Muscle layer of duodenum (tissue), 2 donors: ENCODE results near the gene PIK3CD.

Experiments used
- H3K27ac ChIP-seq: one replicate; pipeline ENCODE4 v1.7.0; 2013; ENCODE audit warnings: mild to moderate bottlenecking, low read length
- H3K27me3 ChIP-seq: one replicate; pipeline ENCODE4 v1.7.0; 2013; ENCODE audit warnings: low read depth, mild to moderate bottlenecking, control low read depth, low read length
- H3K36me3 ChIP-seq, 2 donors: one replicate each; pipeline ENCODE4 v1.7.0; 2013; ENCODE audit warnings: low read length in 2 of 2, control low read depth in 1 of 2, mild to moderate bottlenecking in 1 of 2; ENCODE audit not compliant: insufficient read depth in 2 of 2, control insufficient read depth in 1 of 2
- H3K4me1 ChIP-seq, 2 donors: one replicate each; pipeline ENCODE4 v1.7.0; 2013; ENCODE audit warnings: low read length in 2 of 2, mild to moderate bottlenecking in 2 of 2, control low read depth in 1 of 2, moderate library complexity in 1 of 2; ENCODE audit not compliant: insufficient read depth in 2 of 2, control insufficient read depth in 1 of 2
- H3K4me3 ChIP-seq, 2 donors: one replicate each; pipeline ENCODE4 v1.7.0; 2013; ENCODE audit warnings: low read length in 2 of 2, low read depth in 1 of 2, mild to moderate bottlenecking in 1 of 2
- H3K9me3 ChIP-seq, 2 donors: one replicate each; pipeline ENCODE4 v1.7.0; 2013; ENCODE audit warnings: low read length in 2 of 2, control low read depth in 1 of 2, mild to moderate bottlenecking in 1 of 2; ENCODE audit not compliant: control insufficient read depth in 1 of 2
- donor health status: healthy.

The PIK3CD gene

DNA sequence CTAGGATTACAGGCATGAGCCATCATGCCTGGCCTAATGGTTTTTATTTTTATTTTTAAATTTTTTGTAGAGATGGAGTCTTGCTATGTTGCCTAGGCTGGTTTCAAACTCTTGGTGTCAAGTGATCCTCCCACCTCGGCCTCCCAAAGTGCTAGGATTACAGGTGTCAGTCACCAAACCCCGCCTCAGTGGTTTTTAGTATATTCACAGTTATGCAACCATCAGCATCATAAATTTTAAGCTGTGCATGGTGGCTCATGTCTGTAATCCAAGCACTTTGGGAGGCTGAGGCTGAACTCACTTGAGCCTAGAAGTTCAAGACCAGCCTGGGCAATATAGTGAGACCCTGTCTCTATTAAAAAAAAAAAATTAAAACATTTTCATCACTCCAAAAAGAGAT is 28.6 kb downstream of the PIK3CD start:
- Histone ChIP-seq H3K36me3 (no peaks in the 10 kb centered on the region), H3K4me1 (no peaks in the 10 kb centered on the region), H3K27me3 (no peaks in the 10 kb centered on the region), H3K4me3 (no peak overlapping the region), H3K27ac (no peak overlapping the region), H3K9me3 (no peaks in the 10 kb centered on the region)

DNA sequence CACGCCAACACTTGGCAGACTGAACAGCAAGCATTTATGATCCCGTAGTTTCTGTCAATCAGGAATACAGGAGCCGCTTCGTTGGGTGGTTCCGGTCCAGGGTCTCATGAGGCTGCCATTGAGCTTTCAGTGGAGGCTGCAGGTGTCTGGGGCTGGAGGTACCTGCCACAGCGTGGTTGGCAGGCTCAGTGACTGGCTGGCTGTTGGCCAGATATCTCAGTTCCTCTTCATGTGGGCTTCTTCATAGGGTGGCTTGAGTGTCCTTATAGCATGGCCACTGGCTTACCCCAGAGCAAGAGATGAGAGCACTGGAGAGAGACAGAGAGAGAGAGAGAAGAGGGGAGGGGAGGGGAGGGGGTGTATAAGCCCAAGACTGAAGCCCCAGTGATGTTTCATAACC is 29.3 kb downstream of the PIK3CD start:
- Histone ChIP-seq H3K9me3 (no peaks in the 10 kb centered on the region), H3K27me3 (no peaks in the 10 kb centered on the region), H3K36me3 (no peaks in the 10 kb centered on the region), H3K4me1 (no peaks in the 10 kb centered on the region), H3K4me3 (no peak overlapping the region), H3K27ac (no peak overlapping the region)

GRCh38 chr1:9684801-9685200 is 33.3 kb downstream of the PIK3CD start:
- H3K4me3 ChIP-seq: no peak overlapping the region
- H3K27ac ChIP-seq: no peak overlapping the region
- H3K9me3 ChIP-seq: no peaks in the 10 kb centered on the region
- H3K36me3 ChIP-seq: no peaks in the 10 kb centered on the region
- H3K27me3 ChIP-seq: no peaks in the 10 kb centered on the region
- peaks cover 9 to 20% of the 10 kb centered on the region in 2 donors for H3K4me1 ChIP-seq

DNA sequence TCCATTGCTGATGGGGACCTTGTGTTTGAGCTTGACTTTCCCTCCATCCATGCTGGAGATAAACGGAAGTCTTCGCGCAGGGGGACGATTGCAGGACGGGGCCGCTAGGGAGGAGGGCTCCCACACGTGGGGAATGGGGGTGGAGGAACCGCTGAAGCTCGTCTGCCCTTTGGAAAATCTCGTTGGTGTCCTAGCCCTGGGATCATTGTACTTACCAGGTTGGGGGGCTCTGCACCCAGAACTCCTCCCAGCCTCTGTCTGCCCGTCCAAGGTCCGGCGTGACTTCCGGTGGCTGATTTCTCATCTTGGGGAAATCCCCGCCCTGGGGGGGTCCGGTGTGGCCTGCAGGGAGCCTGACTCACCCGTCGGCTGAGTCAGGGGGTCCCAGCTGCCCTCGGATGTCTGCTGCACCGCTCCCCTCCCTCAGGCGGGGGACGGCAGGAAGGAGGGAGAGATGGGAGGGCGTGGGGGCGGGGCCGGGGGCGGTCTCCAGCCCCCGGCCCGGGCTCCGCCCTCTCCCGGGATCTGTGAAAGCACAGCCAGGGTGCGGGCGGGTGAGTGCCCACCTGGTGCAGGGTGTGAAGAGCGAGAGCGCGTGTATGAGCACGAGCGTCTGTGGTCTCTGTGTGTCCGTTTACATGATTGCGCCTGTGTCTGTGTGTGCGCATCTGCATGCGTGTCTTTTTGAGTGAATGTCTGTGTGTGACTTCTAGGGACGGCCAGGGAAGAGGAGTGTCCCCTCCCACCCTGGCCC is 35.8 kb downstream of the PIK3CD start:
- Histone ChIP-seq H3K27me3 (no peaks in the 10 kb centered on the region), H3K9me3 (no peaks in the 10 kb centered on the region), H3K27ac (no peak overlapping the region), H3K4me1 (peaks cover 9 to 30% of the 10 kb centered on the region in 2 donors), H3K4me3 (peak overlapping the region; percentile 66 to 80), H3K36me3 (no peaks in the 10 kb centered on the region)

DNA sequence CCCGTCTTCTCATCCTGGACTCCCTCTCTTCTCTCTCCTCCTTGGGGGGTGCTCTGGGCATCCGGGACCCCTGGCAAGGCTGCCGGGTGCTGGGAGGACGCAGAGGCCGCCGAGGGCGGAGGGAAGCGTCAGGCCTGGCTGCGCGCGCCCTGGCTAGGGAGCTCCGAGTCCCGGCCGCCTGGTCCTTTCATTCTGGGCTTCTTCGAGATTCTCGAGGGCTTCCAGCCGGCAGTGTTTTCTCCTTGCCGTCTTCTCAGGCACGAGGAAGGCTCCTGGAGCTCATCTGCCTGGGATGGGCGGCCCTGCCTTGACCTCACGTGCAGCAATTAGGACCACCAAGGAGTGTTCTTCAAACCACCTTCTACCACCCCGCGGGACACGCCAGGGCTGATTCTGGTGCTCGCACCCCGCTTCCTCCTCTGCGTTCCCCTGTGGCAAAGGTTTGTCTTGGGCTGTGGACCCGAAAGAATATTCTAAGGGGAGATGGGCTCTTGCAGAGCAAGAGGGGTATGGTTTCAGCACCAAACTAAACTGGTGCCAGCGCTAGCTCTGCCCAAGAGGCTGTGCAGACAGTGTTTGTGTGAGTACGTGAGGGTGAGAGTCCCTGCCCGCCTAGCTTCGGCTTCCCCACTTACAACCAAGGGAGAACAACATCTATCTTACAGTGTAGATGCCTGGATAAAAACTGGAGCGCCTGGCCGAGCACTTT is 36.5 kb downstream of the PIK3CD start:
- no peaks in the 10 kb centered on the region for H3K36me3 ChIP-seq
- H3K4me1 ChIP-seq: peaks cover 9 to 30% of the 10 kb centered on the region in 2 donors
- H3K9me3 ChIP-seq: no peaks in the 10 kb centered on the region
- H3K4me3 ChIP-seq: peak overlapping the region; percentile 66 to 80
- no peak overlapping the region for H3K27ac ChIP-seq
- H3K27me3 ChIP-seq: no peaks in the 10 kb centered on the region

DNA sequence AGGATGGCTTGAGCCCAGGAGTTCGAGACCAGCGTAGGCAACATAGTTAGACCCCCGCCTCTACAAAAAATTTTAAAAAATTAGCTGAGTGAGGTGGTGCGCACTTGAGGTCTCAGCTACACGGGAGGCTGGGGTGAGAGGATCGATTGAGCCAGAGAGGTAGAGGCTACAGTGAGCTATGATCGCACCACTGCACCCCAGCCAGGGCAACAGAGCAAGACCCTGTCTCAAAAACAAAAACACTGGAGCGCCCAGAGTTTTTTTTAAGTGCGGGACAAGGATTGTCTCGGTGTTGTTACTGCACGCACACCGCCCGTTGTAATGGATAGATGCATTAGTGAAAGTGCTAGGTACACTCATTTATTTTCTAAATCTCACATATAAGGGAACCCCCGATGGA is 37.1 kb downstream of the PIK3CD start:
- H3K4me1 ChIP-seq: peaks cover 9 to 30% of the 10 kb centered on the region in 2 donors
- no peaks in the 10 kb centered on the region for H3K27me3 ChIP-seq
- H3K27ac ChIP-seq: no peak overlapping the region
- H3K4me3 ChIP-seq: peak overlapping the region; percentile 61 to 80
- H3K9me3 ChIP-seq: no peaks in the 10 kb centered on the region
- H3K36me3 ChIP-seq: no peaks in the 10 kb centered on the region

- no peaks in the 10 kb centered on the region for H3K9me3 ChIP-seq
- H3K27me3 ChIP-seq: no peaks in the 10 kb centered on the region
- no peak overlapping the region for H3K27ac ChIP-seq
- H3K4me3 ChIP-seq: peak overlapping the region; percentile 61 to 80
- H3K4me1 ChIP-seq: peaks cover 9 to 30% of the 10 kb centered on the region in 2 donors
- no peaks in the 10 kb centered on the region for H3K36me3 ChIP-seq
These were observed 37.6 kb downstream of the PIK3CD start for GRCh38 chr1:9689011-9689706.

DNA sequence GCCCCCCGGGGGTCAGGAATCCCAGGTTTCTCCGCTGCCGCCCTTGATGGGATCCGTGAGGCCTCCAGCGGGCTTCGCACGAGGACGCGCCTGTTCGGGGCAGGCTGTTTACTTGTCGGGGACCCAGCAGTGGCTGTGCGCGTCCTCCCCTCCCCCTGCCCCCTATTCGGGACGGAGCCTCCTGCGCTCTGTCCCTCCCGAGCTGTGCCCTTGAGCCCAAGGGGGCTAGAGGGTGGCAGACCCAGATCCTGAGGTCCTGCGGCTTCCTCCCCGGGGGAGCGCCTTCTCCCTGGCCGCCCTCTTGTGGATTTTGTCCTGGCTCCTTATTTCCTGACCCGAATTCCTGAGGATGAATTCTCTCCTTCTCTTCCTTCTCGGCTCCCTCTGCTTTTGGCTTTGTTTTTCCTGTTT is 38.4 kb downstream of the PIK3CD start:
- Histone ChIP-seq H3K4me3 (peak overlapping the region; percentile 39 to 80), H3K27ac (no peak overlapping the region), H3K4me1 (peaks cover 9 to 30% of the 10 kb centered on the region in 2 donors), H3K27me3 (no peaks in the 10 kb centered on the region), H3K36me3 (no peaks in the 10 kb centered on the region), H3K9me3 (no peaks in the 10 kb centered on the region)

DNA sequence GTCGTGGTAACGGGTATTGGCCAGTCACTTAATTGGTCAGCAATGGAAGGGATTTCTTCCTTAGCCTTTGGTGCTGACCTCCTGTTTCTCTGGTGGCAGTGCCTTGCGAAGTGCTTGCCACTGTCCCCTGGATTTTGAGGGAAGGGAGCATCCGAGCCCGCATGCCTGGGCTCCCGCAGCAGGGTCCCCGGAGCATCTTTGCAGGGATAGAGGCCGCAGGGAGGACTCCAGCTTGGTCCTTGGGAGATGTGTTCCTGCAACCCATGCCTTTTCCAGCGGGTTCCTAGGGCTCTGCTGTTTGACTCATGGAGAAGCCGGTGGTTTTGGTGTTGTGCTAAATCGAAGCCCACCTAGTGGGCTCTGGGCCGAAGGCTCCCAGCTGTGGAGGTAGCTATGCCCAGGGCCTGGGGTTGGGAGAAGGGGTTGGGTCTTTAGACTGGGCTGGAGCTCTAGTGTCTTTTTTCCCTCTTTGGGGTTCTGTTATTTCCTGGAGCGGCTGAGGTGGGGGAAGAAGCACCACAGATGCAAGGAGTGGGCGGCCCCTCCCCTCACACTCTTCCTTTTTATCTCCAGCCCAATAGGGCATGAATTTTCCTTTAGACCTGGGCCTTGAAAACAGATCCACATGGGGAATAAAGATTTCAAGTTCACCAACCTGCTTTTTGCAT is 39.0 kb downstream of the PIK3CD start:
- Histone ChIP-seq H3K4me1 (peaks cover 9 to 30% of the 10 kb centered on the region in 2 donors), H3K36me3 (no peaks in the 10 kb centered on the region), H3K27me3 (no peaks in the 10 kb centered on the region), H3K4me3 (peak overlapping the region; percentile 39 to 80), H3K27ac (no peak overlapping the region), H3K9me3 (no peaks in the 10 kb centered on the region)

GRCh38 chr1:9691108-9691445 is 39.5 kb downstream of the PIK3CD start:
- Histone ChIP-seq H3K9me3 (no peaks in the 10 kb centered on the region), H3K36me3 (no peaks in the 10 kb centered on the region), H3K4me1 (peaks cover 9 to 30% of the 10 kb centered on the region in 2 donors), H3K27me3 (no peaks in the 10 kb centered on the region), H3K27ac (no peak overlapping the region), H3K4me3 (no peak overlapping the region)

- Histone ChIP-seq H3K36me3 (no peaks in the 10 kb centered on the region), H3K4me3 (no peak overlapping the region), H3K27ac (no peak overlapping the region), H3K9me3 (no peaks in the 10 kb centered on the region), H3K27me3 (no peaks in the 10 kb centered on the region), H3K4me1 (peaks cover 9 to 30% of the 10 kb centered on the region in 2 donors)
These were observed 40.2 kb downstream of the PIK3CD start for GRCh38 chr1:9691691-9692090.
